Left kidney (tissue), 2 donors: Measurements from ENCODE around the gene CAPN11. TPM values are rescaled to one million over a fixed set of nuclear protein-coding genes. Genes with fewer than 3 reads are reported as not detected.
A peak's percentile ranks its signal among the peaks of the same experiment; 100 is the strongest.

Source experiments
- DNase-seq: peaks from one replicate; pipeline ENCODE4 v3.0.0-alpha.2; 2013
- polyA plus RNA-seq: library from polyadenylated mRNA; unstranded; fragments of 120-200 nt; gene quantifications from one replicate; pipeline ENCODE4 v1.2.1, GENCODE V29; 2013; ENCODE audit not compliant: insufficient read length

CAPN11 gene
- polyA plus RNA-seq, 1 donor: 0.23 TPM

GRCh38 chr6:44156494-44157151 lies 2.0 kb upstream of the CAPN11 start:
- no peak for DNase-seq

- DNase-seq: no peak
Measured at GRCh38 chr6:44157152-44157521, 1.5 kb upstream of the CAPN11 start.

- DNase-seq: no peak
Measured at GRCh38 chr6:44161997-44162338, 3.3 kb downstream of the CAPN11 start.

- DNase-seq: no peak
Measured at GRCh38 chr6:44162876-44163625, 4.4 kb downstream of the CAPN11 start.

GRCh38 chr6:44166116-44166515 lies 7.5 kb downstream of the CAPN11 start:
- DNase-seq: no peak

- no peak for DNase-seq
Measured at GRCh38 chr6:44166591-44167184, 8.1 kb downstream of the CAPN11 start.

GRCh38 chr6:44167567-44167966 lies 8.9 kb downstream of the CAPN11 start:
- DNase-seq: no peak

GRCh38 chr6:44169154-44169553 lies 10.5 kb downstream of the CAPN11 start:
- no peak for DNase-seq

GRCh38 chr6:44169886-44170570 lies 11.4 kb downstream of the CAPN11 start:
- no peak for DNase-seq

- no peak for DNase-seq
Measured at GRCh38 chr6:44171899-44172546, 13.4 kb downstream of the CAPN11 start.

- DNase-seq: peak; percentile 76
Measured at GRCh38 chr6:44172731-44173500, 14.3 kb downstream of the CAPN11 start.

GRCh38 chr6:44176130-44176761 lies 17.6 kb downstream of the CAPN11 start:
- DNase-seq: no peak

GRCh38 chr6:44176762-44177509 lies 18.3 kb downstream of the CAPN11 start:
- DNase-seq: no peak

GRCh38 chr6:44177691-44178423 lies 19.2 kb downstream of the CAPN11 start:
- no peak for DNase-seq

GRCh38 chr6:44178424-44179071 lies 19.9 kb downstream of the CAPN11 start:
- DNase-seq: no peak

GRCh38 chr6:44179072-44179536 lies 20.5 kb downstream of the CAPN11 start:
- no peak for DNase-seq

- DNase-seq: no peak
Measured at GRCh38 chr6:44179648-44180047, 21.0 kb downstream of the CAPN11 start.

- no peak for DNase-seq
Measured at GRCh38 chr6:44180406-44180805, 21.8 kb downstream of the CAPN11 start.

GRCh38 chr6:44180886-44181285 lies 22.3 kb downstream of the CAPN11 start:
- no peak for DNase-seq
